DMS153 treated with DMSO at 0.1 percent for 48 hours (cell line): ENCODE results near the gene ARHGAP8.

Experiments used
- DNase-seq: peaks from one replicate; lab custom pipeline; 2025; ENCODE audit not compliant: unreplicated experiment; lab: John Stamatoyannopoulos, UW

The ARHGAP8 gene

GRCh38 chr22:44801476-44801875 lies 49.1 kb downstream of the ARHGAP8 start:
- DNase-seq = no peak

DNA sequence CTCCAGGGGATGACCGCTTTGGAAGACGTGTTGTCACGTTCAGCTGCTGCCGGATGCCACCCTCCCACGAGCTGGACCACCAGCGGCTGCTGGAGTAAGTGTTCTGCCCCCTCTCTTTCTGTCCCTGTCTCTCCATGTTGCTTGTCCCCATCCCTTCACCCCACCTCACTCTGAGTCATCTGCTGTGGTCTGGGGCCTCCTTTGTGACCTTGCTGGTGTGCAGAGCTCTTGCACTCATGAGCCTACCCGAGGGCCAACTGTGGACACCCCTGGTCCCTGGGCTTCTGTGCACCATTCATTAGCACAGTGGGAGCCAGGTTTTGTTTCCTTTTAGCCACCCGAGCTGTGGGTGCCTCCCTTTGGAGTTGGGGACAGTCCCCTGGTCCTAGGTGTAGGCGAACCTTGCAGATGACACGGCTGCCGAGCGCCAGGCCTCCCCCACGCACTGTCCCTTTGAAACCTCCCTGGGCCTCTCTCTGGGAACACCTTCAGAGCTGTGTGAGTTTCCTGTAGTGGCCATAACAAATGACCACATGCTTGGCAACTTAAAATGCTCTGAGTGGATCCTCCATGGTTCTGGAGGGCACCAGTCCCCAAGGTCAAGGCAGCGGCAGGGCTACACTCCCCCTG lies 49.8 kb downstream of the ARHGAP8 start:
- no peak for DNase-seq

GRCh38 chr22:44802956-44803355 lies 50.6 kb downstream of the ARHGAP8 start:
- DNase-seq = no peak

- no peak for DNase-seq
These were observed 52.0 kb downstream of the ARHGAP8 start for GRCh38 chr22:44804327-44804726.

GRCh38 chr22:44805711-44806110 lies 53.3 kb downstream of the ARHGAP8 start:
- no peak for DNase-seq

DNA sequence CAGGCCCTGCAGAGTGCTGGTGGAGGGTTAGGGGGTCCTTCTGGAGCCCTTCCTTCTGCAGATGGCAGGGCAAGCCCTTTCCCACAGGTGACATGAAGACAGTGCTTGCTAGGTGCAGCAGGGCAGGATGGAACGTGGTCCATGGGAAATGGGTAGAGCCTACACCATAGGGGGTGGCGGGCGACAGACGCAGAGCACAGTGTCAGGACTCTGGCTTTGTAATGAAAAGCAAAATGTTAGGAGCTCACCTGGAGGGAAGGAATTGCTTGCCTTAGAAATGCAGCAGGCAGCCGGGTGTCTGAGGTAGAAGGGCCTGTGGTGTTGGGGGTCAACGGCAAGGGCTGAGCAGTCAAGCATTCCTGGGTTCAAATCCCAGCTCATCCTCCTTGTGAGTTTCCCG lies 54.9 kb downstream of the ARHGAP8 start:
- DNase-seq = no peak

GRCh38 chr22:44807915-44808690 lies 55.7 kb downstream of the ARHGAP8 start:
- DNase-seq = no peak

DNA sequence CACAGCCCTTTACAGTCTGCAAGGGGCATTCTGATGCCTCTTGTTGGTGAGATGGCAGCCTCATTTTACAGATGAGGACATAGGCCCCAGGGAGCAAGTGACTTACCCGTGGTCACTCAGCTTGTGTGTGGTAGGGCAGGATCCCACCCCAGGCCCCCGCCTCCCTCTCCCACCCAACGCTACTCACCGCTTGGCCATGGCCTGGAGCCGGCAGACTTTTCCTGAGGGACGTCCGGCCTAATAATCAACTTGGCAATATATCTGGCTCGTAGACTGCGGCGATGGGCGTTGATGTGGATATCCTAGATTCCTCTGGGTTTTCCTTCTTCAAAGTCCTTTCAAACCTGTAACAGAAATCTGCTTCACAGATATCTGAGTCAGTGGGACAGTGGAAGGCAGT lies 57.1 kb downstream of the ARHGAP8 start:
- DNase-seq = no peak

- DNase-seq = no peak
These were observed 58.8 kb downstream of the ARHGAP8 start for GRCh38 chr22:44811141-44811540.

- DNase-seq = no peak
These were observed 61.0 kb downstream of the ARHGAP8 start for GRCh38 chr22:44813416-44813815.

DNA sequence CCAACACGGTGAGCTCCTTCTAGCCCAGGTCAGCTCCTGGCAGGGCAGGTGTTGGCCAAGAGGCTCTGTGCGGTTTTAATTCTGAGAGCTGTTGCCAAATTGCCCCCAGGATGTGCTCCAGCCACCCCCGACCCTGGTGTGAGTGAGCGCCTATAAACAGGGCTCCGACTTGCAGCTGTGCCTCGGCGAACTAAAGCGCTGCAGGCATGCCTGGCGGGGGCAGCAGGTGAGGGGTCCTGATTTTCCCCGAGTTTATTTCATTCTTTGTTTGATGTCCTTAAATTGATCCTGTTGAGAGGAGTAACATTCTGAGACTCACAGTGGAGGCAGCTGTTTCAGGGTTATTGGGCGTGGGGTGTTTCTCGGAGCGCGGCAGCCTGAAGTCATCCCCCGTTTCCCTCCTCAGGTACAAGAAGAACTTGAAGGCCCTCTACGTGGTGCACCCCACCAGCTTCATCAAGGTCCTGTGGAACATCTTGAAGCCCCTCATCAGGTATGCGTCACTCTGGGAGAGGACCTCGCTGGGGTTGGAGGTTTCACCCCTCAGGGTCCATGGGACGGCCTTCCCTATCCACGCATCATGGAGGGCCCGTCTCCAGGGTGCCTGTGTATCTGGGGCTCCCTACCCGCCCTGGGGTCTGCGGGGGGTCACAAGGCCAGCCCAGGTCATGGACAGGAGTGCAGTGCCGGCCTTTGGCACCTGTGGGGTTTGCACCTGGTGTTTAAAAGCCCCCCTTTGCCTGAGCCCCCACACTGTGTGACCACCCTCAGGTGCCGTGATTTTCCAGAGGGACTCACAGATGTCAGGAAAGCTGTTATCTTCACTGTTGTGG lies 62.1 kb downstream of the ARHGAP8 start:
- no peak for DNase-seq

GRCh38 chr22:44815099-44816070 lies 63.0 kb downstream of the ARHGAP8 start:
- DNase-seq = no peak

- no peak for DNase-seq
These were observed 63.8 kb downstream of the ARHGAP8 start for GRCh38 chr22:44816141-44816540.

DNA sequence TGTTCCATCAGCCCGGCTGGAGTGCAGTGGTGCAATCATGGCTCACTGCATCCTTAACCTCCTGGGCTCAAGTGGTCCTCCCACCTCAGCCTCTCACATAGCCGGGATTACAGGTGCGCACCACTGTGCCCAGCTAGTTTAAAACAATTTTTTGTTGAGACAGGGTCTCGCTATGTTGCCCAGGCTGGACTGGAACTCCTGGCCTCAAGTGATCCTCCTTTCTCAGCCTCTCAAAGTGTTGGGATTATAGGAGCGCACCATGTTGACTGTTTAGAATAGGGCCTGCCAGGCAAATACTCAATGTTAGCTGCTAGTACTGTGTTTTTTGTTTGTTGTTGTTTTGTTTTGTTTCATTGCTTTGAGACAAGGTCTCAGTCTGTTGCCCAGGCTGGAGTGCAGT lies 66.4 kb downstream of the ARHGAP8 start:
- DNase-seq = no peak

- DNase-seq = no peak
These were observed 67.7 kb downstream of the ARHGAP8 start for GRCh38 chr22:44819966-44820631.

- no peak for DNase-seq
These were observed 69.5 kb downstream of the ARHGAP8 start for GRCh38 chr22:44821741-44822475.

DNA sequence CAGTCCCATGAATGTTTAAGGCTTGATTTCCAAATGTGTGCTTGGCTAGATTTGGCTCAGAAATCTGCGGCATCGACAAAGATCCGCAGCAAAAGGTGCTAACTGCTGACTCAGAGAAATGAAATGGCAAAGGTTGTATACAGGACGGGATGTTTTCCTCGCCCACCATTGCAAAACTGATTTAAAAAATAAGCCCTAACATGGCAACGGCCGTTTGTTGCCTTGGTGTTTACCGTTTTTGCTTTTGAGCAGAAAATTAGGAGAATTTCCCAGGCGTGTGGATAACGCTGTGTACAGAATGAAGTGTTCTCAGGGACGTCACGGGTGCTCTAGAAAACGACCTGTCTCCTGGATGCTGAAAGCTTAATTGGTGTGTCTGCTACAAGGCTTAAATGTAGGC lies 70.2 kb downstream of the ARHGAP8 start:
- no peak for DNase-seq

DNA sequence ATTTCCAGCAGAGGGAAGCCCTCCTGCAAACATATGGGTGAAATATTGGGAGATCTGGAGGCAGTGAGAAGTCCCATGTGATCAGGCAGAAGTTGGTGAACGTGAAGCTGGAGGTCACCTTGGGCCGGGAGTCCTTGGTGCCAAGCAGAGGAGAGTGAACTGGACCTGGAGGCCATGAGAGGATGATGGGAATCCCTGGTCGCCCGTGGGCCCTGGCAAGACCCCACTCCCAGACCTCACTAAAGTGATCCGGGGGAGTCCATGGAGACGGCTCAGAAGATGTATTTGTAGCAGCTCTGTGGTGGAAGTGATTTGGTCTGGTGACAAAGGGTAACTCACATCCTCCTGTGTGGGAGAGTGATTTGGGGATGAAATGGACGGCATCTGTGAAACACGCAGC lies 71.0 kb downstream of the ARHGAP8 start:
- no peak for DNase-seq

DNA sequence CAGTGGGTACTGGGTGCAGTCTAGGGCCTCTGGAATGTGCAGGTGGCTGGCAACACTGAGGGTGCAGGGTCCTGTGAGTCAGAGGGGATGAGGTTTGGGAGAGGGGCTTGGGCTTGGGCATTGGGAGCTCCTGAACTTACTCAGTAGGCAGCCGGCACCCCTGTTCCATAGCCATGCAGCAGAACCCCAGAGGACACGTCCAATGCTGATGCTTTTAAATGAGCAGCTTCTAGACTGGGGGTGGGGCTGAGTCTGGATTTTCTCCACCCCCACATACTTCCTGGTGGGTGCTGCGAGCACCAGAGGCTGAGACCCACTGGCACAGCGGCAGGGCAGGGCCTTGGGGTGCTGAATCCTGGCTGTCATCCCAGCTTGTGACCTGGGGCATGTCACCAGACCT lies 71.4 kb downstream of the ARHGAP8 start:
- no peak for DNase-seq

- DNase-seq = no peak
These were observed 71.9 kb downstream of the ARHGAP8 start for GRCh38 chr22:44824271-44824670.
